ENCODE measurements around the gene GCN1.

GCN1 gene

GRCh38 chr12:120115692-120116440 lies 78.6 kb downstream of the GCN1 start:
- no peak for DNase-seq (ENCODE audit: low spot score)

DNA sequence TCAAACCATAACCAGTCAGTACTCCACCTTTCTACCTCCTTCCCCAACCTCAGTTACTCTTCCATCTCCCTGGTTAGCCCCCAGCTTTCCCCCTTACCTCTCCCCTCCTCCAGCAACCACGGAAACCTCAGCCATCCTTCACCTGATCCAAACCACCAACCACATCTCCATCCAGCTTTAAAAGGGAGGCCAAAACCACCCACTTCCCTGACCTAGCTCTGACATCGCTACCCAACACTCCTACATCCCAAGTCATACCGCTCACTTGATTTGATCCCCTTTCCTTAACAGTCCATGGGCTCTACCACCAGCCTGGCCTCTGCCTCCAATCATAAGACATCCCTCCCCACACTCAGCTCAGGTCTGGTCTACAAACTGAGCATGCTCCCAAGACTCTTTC lies 79.4 kb downstream of the GCN1 start:
- DNase-seq (ENCODE audit: low spot score) = no peak

DNA sequence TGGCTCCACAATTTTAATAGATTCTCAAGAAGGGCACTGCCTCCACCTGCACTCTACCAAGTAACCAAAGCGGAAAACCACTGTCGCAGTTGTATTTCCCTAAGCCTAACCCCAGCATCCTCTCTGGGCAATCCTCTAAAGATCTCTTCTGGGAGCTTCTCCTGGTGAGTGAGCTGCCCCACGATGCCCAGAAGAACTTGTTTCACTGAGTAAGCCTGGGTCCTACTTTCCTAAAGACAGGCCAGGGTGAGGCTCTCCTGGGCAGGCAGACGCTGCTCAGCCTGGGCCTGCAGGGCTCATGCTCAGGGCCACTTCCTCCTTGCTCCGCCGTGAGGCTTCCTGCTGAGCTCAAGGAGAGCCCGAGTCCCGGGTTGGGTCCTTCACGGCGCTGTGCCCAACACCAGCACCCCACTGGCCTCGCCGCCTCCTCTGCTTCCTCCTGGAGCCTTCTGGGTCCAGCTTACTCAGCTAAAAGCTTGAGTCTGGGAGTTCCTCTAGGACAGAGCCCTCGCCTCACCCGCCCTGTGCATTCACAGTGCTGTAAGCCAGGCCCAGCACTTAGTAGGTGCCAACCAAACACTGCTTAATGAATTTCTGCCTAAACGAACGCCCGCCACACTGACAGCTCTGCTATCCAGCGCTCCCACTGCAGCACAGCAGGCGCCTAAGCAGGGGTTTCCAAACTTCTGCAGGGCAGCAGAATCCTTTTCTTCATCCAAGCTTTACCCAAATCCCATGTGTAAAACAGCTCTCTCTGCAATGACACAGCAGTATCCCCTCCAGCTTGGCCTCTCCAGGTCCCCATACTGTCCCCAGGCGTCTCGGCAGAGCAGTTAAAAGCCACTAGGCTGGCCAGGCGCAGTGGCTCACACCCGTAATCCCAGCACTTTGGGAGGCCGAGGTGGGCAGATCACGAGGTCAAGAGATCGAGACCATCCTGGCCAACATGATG lies 83.7 kb downstream of the GCN1 start:
- DNase-seq (ENCODE audit: low spot score) = peak; percentile 79

DNA sequence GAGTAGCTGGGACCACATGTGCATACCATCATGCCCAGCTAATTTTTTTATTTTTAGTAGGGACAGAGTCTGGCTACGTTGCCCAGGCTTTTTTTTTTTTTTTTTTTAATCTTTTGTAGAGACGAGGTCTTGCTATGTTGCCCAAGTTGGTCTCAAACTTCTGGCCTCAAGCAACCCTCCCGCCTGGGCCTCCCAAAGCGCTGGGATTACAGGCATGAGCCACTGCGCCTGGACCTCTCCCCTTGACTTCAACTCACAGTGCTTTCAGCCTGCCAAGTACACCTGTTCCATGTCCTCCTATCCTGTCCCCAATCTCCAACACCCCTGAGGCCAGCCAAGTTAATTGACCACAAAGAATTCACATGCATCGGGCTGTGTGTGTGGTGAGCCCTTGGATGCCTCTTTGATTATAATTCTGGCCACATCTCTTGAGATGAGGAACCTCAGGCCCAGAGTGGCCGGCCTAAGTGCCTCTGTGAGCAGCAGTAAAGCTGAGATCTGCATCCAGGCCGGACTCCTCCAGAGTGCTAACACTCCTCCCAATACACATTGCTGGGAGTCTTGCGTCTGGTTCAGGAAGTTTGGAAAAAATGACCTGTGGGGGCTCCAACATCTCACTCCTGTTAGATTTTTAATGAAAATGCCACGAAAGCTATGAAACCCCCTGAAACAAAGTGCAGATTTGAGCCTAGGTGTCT lies 84.8 kb downstream of the GCN1 start:
- no peak for DNase-seq (ENCODE audit: low spot score)

DNA sequence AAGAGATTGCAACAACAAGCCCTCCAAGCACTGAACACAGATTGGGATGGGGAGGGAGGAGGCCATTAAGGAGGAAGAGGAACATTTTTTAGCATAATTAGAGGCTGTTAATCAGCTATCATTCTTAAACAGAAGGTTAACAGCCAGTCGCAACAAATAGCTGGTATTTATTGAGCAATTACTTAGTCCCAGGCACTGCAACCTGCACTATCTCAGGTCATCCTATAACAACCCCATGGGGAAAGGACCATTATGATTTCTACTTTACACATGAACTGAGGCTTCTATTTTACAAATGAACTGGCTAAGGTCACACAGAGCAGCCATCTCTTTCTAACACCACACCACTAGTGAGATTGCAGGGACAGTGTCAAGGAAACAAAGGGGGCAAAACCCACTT lies 88.4 kb downstream of the GCN1 start:
- no peak for DNase-seq (ENCODE audit: low spot score)

- DNase-seq (ENCODE audit: low spot score) = no peak
These were observed 91.1 kb downstream of the GCN1 start for GRCh38 chr12:120103371-120103770.

DNA sequence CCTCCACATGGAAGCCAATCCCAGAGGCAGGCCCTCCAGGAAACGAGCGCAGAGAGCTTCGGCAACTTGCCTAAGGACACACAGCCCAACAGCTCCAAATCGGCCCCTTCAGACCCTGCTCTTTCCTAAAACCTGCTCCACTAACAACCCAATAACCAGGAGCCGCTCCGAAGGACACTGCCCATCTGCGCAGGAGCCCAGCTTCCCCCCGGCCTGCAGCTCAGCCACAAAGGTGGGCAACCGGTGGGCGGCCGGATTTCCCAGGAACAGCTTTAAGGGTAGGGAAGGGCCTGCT lies 91.5 kb downstream of the GCN1 start:
- no peak for DNase-seq (ENCODE audit: low spot score)

DNA sequence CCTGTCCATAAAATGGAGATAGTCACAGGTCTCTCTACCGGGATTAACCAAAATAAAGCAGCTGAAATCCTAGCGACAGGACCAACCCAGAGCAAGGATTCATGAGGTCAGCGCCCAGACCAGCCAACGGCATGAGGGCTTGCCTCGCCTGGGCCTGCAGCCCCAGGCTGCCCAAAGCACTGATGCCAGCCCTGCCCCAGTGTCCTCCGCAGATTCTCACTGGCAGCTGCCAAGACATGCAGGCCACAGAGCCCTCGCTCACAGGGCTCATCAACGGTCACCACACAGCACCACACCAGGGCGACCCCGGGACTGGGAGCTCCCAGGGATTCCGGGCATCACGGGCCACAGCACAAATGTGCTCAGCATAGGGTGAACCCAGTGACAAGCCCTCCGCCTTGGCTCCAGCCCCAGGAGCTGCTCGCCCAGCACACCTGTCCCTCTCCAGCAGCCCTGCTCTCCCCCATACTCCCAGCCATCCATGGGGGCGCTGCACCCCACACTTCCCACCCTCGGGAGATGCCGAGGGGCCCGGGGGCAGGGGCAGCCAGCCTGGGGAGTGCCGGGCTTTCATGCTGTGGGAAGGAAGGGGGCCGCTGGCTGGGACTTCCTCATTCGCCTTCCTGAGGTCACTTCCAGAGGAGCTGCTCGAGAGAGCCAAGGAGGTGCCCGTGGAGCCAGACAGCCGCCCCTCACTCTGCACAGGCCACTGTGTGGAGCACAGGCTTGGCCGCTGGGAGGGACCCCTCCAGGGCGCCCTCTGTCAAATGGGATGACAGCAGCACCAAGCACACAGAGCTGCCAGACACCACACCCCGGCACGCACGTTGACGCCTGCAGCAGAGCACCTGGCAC lies 92.1 kb downstream of the GCN1 start:
- no peak for DNase-seq (ENCODE audit: low spot score)

GRCh38 chr12:120101617-120102016 lies 92.9 kb downstream of the GCN1 start:
- no peak for DNase-seq (ENCODE audit: low spot score)

- no peak for DNase-seq (ENCODE audit: low spot score)
These were observed 93.3 kb downstream of the GCN1 start for GRCh38 chr12:120101182-120101581.

- DNase-seq (ENCODE audit: low spot score) = peak; percentile 90
These were observed 93.9 kb downstream of the GCN1 start for GRCh38 chr12:120100630-120101029.

GRCh38 chr12:120099738-120100137 lies 94.8 kb downstream of the GCN1 start:
- no peak for DNase-seq (ENCODE audit: low spot score)

GRCh38 chr12:120098756-120099470 lies 95.6 kb downstream of the GCN1 start:
- no peak for DNase-seq (ENCODE audit: low spot score)

GRCh38 chr12:120096671-120097202 lies 97.8 kb downstream of the GCN1 start:
- DNase-seq (ENCODE audit: low spot score) = no peak

DNA sequence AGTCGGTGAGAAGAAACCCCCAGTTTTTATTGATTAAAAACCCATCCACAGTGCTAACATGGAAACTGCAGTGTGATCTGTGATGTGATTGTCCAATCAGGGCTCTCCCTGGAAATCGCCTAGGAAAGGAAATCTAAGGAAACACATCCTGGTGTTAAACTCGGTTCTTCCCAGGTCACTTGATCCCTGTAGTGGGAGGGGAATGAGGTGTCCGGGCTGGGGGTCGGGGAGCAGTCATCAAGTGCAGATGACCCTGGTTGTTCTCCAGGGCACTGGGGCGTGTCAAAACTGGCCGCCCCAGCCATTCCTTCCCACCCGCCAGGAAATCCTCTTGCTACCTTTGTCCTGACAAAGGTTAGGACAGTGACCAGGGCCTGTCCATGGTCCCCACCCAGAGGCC lies 98.8 kb downstream of the GCN1 start:
- DNase-seq (ENCODE audit: low spot score) = no peak

DNA sequence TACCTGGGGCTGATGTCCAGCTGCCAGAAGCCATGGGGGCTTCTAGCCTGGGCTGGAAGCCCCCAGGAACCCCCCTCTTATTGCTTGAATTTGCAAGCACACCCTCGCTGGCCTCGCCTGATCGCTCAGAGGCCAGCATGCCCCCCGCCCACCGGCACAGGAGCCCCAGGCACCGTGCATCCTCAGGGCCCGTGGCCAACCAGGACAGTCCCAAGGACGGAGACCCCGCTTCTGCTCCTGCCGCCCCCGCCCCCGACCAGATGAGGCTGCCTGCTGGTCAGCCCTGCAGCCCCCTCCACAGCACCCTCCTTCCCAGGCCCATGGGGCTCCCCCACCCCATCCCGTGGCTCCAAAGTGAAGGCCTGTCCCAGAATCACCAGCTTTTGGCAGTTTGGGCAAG lies 99.2 kb downstream of the GCN1 start:
- DNase-seq (ENCODE audit: low spot score) = no peak

- peak; percentile 59 for DNase-seq (ENCODE audit: low spot score)
These were observed 100.0 kb downstream of the GCN1 start for GRCh38 chr12:120094485-120094884.

DNA sequence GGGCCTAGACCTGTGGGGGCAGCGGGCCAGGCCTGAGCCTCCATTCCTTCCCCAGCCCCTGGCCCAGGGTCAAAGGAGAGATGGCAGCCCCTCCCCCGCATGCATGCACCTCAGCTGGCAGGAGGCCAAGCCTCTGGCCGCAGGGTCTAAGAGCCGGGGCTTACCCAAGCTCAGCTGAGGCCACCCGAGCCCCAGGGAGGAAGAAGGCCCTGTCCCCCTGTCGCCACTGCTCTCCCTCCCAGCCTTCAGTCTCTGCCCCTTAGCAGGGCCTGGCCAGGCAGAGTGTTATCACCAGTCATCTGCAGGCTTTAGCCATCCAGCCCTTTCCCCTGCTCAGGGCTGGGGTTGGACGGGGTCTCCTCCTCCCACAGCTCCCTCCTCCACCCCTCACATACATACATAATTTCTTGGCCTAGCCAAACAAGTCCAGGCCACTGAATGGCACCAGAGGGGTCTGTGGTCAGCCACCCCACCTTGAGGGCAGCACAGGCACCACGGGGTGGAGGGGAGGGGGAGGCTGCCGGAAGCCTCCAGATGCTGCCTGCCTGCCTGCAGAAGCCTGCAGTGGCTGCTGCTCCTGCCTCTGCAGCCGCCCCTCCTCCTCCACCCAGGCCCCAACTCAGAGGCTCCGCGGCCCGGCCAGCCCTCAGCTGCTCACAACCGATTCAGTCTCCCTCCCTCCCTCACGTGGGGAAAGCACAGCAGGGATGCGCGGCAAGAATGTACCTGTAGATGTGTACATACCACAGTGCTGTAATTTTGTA lies 100.7 kb downstream of the GCN1 start:
- no peak for DNase-seq (ENCODE audit: low spot score)

DNA sequence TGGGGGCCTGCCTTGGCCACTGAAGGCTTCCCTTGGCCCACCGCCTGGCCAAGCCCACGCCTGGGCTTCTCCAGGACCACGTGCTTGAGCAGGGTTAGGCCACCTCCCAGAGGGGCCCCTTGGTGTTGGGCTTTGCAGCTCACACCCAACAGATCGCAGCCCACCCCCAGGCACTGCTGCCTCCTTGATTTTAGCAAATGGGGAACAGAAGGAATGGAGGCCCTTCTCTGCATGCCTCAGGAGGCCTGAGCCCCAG lies 101.3 kb downstream of the GCN1 start:
- no peak for DNase-seq (ENCODE audit: low spot score)

- no peak for DNase-seq (ENCODE audit: low spot score)
These were observed 101.8 kb downstream of the GCN1 start for GRCh38 chr12:120092551-120093335.
